Lower leg skin (tissue), 3 donors: Measurements from ENCODE around the gene OPN1MW3.
"Not testable (repeated sequence)": the region's sequence is repeated elsewhere in the genome, so short reads cannot be mapped to it uniquely, and the experiment has no call there.

Experiments
- CTCF ChIP-seq, 3 donors: fragments of 450-650 bp; IDR thresholded peaks; one replicate each; pipeline ENCODE4 v1.5.1; 2016; ENCODE audit warnings: antibody characterized with exemption in 3 of 3, mild to moderate bottlenecking in 3 of 3, moderate library complexity in 2 of 3
- POLR2A ChIP-seq, 2 donors: fragments of 450-650 bp; IDR thresholded peaks; one replicate each; pipeline ENCODE4 v1.6.1; 2016 to 2017; ENCODE audit warnings: antibody characterized with exemption in 2 of 2, mild to moderate bottlenecking in 1 of 2, moderate library complexity in 1 of 2

GRCh38 chrX:154257282-154257681 is at the start of gene OPN1MW3:
- not testable (repeated sequence) for TF ChIP-seq CTCF, POLR2A (IDR thresholded peaks at IDR 0.05)
